Measurements from ENCODE around the gene REEP5.
"Not testable (repeated sequence)": the region's sequence is repeated elsewhere in the genome, so short reads cannot be mapped to it uniquely, and the experiment has no call there.

Gene REEP5

DNA sequence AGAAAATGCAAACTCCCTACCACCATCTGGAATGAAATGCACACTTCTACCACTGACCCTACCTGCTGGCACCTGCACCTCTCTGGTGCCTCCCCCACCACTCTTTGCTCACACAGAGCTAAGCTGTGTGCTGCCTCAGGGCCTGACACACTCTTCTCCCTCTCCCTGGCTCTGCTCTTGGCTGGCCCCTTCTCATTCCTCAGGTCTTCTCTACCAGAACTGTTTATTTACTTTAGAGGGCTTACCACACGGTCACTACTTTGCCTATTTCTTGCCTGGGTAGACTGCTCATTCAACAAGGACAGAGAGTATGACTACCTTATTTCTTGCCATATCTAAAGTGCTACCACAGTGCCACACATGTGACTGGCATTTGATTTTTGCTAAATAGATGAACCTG, 3.3 kb downstream of the REEP5 start:
- Histone ChIP-seq H3K9me3 (ENCODE audit: control insufficient read depth in 1 of 2, low read length in 2 of 2) (no peaks in the 10 kb centered on the region), H3K9ac (ENCODE audit: low read depth in 1 of 2, low read length in 2 of 2) (no peak overlapping the region), H3K36me3 (ENCODE audit: control insufficient read depth in 1 of 2, insufficient read depth in 2 of 2, low read length in 2 of 2) (peaks cover 14 to 17% of the 10 kb centered on the region in 2 donors), H3K27me3 (ENCODE audit: control insufficient read depth in 1 of 2, insufficient read depth in 2 of 2, low read length in 2 of 2) (no peaks in the 10 kb centered on the region), H3K4me1 (ENCODE audit: control insufficient read depth in 1 of 2, insufficient read depth in 2 of 2, low read length in 2 of 2) (peaks cover 33 to 34% of the 10 kb centered on the region in 2 donors), H3K27ac (ENCODE audit: low read depth, low read length) (no peak overlapping the region), H3K4me3 (ENCODE audit: low read depth in 1 of 2, low read length in 2 of 2) (peak overlapping the region in 1 of 2 donors; percentile 0)

DNA sequence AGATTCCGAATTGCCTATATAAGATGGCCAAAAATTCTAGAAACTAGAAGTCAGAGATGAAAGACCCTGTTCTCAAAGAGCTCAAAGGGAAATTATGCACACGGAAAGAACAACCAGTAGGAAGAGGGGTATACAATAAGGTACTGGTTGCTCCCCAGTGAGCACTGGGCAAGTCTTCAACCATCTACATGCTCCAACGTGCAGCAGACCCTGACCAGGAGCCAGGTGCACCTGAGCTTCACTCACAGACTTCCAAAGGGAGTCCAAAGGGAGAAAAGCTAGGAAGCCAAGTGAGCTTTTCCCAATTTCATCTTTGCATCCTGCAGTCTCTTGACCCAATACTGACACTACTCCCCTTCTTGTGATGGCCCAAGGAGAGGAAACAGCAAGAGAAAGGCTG, 3.9 kb downstream of the REEP5 start:
- no peaks in the 10 kb centered on the region for H3K9me3 ChIP-seq (ENCODE audit: control insufficient read depth in 1 of 2, low read length in 2 of 2)
- peaks cover 14 to 18% of the 10 kb centered on the region in 2 donors for H3K36me3 ChIP-seq (ENCODE audit: control insufficient read depth in 1 of 2, insufficient read depth in 2 of 2, low read length in 2 of 2)
- no peak overlapping the region for H3K9ac ChIP-seq (ENCODE audit: low read depth in 1 of 2, low read length in 2 of 2)
- H3K4me1 ChIP-seq (ENCODE audit: control insufficient read depth in 1 of 2, insufficient read depth in 2 of 2, low read length in 2 of 2), result peaks cover 32 to 33% of the 10 kb centered on the region in 2 donors
- H3K4me3 ChIP-seq (ENCODE audit: low read depth in 1 of 2, low read length in 2 of 2), result peak overlapping the region in 1 of 2 donors; percentile 0
- H3K27me3 ChIP-seq (ENCODE audit: control insufficient read depth in 1 of 2, insufficient read depth in 2 of 2, low read length in 2 of 2), result no peaks in the 10 kb centered on the region
- H3K27ac ChIP-seq (ENCODE audit: low read depth, low read length), result no peak overlapping the region

- Histone ChIP-seq H3K4me1 (ENCODE audit: control insufficient read depth in 1 of 2, insufficient read depth in 2 of 2, low read length in 2 of 2) (peaks cover 26 to 29% of the 10 kb centered on the region in 2 donors), H3K36me3 (ENCODE audit: control insufficient read depth in 1 of 2, insufficient read depth in 2 of 2, low read length in 2 of 2) (peaks cover 14 to 18% of the 10 kb centered on the region in 2 donors), H3K4me3 (ENCODE audit: low read depth in 1 of 2, low read length in 2 of 2) (no peak overlapping the region), H3K27me3 (ENCODE audit: control insufficient read depth in 1 of 2, insufficient read depth in 2 of 2, low read length in 2 of 2) (no peaks in the 10 kb centered on the region), H3K9ac (ENCODE audit: low read depth in 1 of 2, low read length in 2 of 2) (no peak overlapping the region), H3K27ac (ENCODE audit: low read depth, low read length) (no peak overlapping the region), H3K9me3 (ENCODE audit: control insufficient read depth in 1 of 2, low read length in 2 of 2) (no peaks in the 10 kb centered on the region)
Measured at GRCh38 chr5:112917453-112917995, 4.5 kb downstream of the REEP5 start.

- H3K36me3 ChIP-seq (ENCODE audit: control insufficient read depth in 1 of 2, insufficient read depth in 2 of 2, low read length in 2 of 2), result peaks cover 15 to 18% of the 10 kb centered on the region in 2 donors
- no peaks in the 10 kb centered on the region for H3K27me3 ChIP-seq (ENCODE audit: control insufficient read depth in 1 of 2, insufficient read depth in 2 of 2, low read length in 2 of 2)
- no peaks in the 10 kb centered on the region for H3K9me3 ChIP-seq (ENCODE audit: control insufficient read depth in 1 of 2, low read length in 2 of 2)
- no peak overlapping the region for H3K4me3 ChIP-seq (ENCODE audit: low read depth in 1 of 2, low read length in 2 of 2)
- no peak overlapping the region for H3K27ac ChIP-seq (ENCODE audit: low read depth, low read length)
- peaks cover 24 to 26% of the 10 kb centered on the region in 2 donors for H3K4me1 ChIP-seq (ENCODE audit: control insufficient read depth in 1 of 2, insufficient read depth in 2 of 2, low read length in 2 of 2)
- H3K9ac ChIP-seq (ENCODE audit: low read depth in 1 of 2, low read length in 2 of 2), result no peak overlapping the region
Measured at GRCh38 chr5:112915831-112916230, 6.2 kb downstream of the REEP5 start.

DNA sequence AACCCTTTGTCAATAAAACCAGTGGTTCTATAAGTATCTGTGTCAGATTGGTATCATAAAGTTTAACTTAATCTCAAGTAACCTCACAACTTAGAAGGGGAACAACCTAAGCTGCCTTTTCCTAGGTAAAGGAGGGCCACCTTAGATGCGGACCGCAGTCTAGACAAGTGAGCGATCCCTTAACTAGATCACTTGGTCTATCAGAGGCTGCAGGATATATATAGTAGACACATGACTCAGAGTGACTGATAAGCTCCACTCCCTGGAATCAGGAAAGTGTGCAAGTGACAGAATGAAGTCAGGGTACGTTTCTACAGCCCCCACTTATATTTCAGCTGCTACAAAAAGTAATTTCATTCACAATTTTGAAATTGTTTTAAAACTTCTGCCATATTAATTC, 7.4 kb downstream of the REEP5 start:
- Histone ChIP-seq H3K36me3 (ENCODE audit: control insufficient read depth in 1 of 2, insufficient read depth in 2 of 2, low read length in 2 of 2) (peaks cover 22 to 27% of the 10 kb centered on the region in 2 donors), H3K27ac (ENCODE audit: low read depth, low read length) (no peak overlapping the region), H3K27me3 (ENCODE audit: control insufficient read depth in 1 of 2, insufficient read depth in 2 of 2, low read length in 2 of 2) (no peaks in the 10 kb centered on the region), H3K4me3 (ENCODE audit: low read depth in 1 of 2, low read length in 2 of 2) (no peak overlapping the region), H3K9ac (ENCODE audit: low read depth in 1 of 2, low read length in 2 of 2) (no peak overlapping the region), H3K4me1 (ENCODE audit: control insufficient read depth in 1 of 2, insufficient read depth in 2 of 2, low read length in 2 of 2) (peaks cover 14 to 16% of the 10 kb centered on the region in 2 donors), H3K9me3 (ENCODE audit: control insufficient read depth in 1 of 2, low read length in 2 of 2) (no peaks in the 10 kb centered on the region)

- Histone ChIP-seq H3K27me3 (ENCODE audit: control insufficient read depth in 1 of 2, insufficient read depth in 2 of 2, low read length in 2 of 2) (no peaks in the 10 kb centered on the region), H3K27ac (ENCODE audit: low read depth, low read length) (no peak overlapping the region), H3K9me3 (ENCODE audit: control insufficient read depth in 1 of 2, low read length in 2 of 2) (no peaks in the 10 kb centered on the region), H3K4me3 (ENCODE audit: low read depth in 1 of 2, low read length in 2 of 2) (no peak overlapping the region), H3K36me3 (ENCODE audit: control insufficient read depth in 1 of 2, insufficient read depth in 2 of 2, low read length in 2 of 2) (peaks cover 22 to 27% of the 10 kb centered on the region in 2 donors), H3K4me1 (ENCODE audit: control insufficient read depth in 1 of 2, insufficient read depth in 2 of 2, low read length in 2 of 2) (peaks cover 0 to 2% of the 10 kb centered on the region in 2 donors), H3K9ac (ENCODE audit: low read depth in 1 of 2, low read length in 2 of 2) (no peak overlapping the region)
Measured at GRCh38 chr5:112910529-112910928, 11.5 kb downstream of the REEP5 start.

GRCh38 chr5:112908854-112909253, 13.2 kb downstream of the REEP5 start:
- Histone ChIP-seq H3K4me3 (ENCODE audit: low read depth in 1 of 2, low read length in 2 of 2) (no peak overlapping the region), H3K36me3 (ENCODE audit: control insufficient read depth in 1 of 2, insufficient read depth in 2 of 2, low read length in 2 of 2) (peaks cover 18 to 27% of the 10 kb centered on the region in 2 donors)

GRCh38 chr5:112907166-112907631, 14.8 kb downstream of the REEP5 start:
- H3K9me3 ChIP-seq (ENCODE audit: control insufficient read depth in 1 of 2, low read length in 2 of 2), result no peaks in the 10 kb centered on the region
- no peak overlapping the region for H3K4me3 ChIP-seq (ENCODE audit: low read depth in 1 of 2, low read length in 2 of 2)
- peaks cover 22 to 31% of the 10 kb centered on the region in 2 donors for H3K36me3 ChIP-seq (ENCODE audit: control insufficient read depth in 1 of 2, insufficient read depth in 2 of 2, low read length in 2 of 2)
- H3K9ac ChIP-seq (ENCODE audit: low read depth in 1 of 2, low read length in 2 of 2), result no peak overlapping the region
- H3K27me3 ChIP-seq (ENCODE audit: control insufficient read depth in 1 of 2, insufficient read depth in 2 of 2, low read length in 2 of 2), result no peaks in the 10 kb centered on the region
- no peaks in the 10 kb centered on the region for H3K4me1 ChIP-seq (ENCODE audit: control insufficient read depth in 1 of 2, insufficient read depth in 2 of 2, low read length in 2 of 2)
- H3K27ac ChIP-seq (ENCODE audit: low read depth, low read length), result no peak overlapping the region

More at GRCh38 chr5:112908854-112909253, 13.2 kb downstream of the REEP5 start:
- Histone ChIP-seq H3K27ac (ENCODE audit: low read depth, low read length) (no peak overlapping the region), H3K27me3 (ENCODE audit: control insufficient read depth in 1 of 2, insufficient read depth in 2 of 2, low read length in 2 of 2) (no peaks in the 10 kb centered on the region), H3K9ac (ENCODE audit: low read depth in 1 of 2, low read length in 2 of 2) (no peak overlapping the region), H3K4me1 (ENCODE audit: control insufficient read depth in 1 of 2, insufficient read depth in 2 of 2, low read length in 2 of 2) (no peaks in the 10 kb centered on the region), H3K9me3 (ENCODE audit: control insufficient read depth in 1 of 2, low read length in 2 of 2) (no peaks in the 10 kb centered on the region)

- Histone ChIP-seq H3K27ac (ENCODE audit: low read depth, low read length) (no peak overlapping the region), H3K27me3 (ENCODE audit: control insufficient read depth in 1 of 2, insufficient read depth in 2 of 2, low read length in 2 of 2) (no peaks in the 10 kb centered on the region), H3K4me1 (ENCODE audit: control insufficient read depth in 1 of 2, insufficient read depth in 2 of 2, low read length in 2 of 2) (no peaks in the 10 kb centered on the region), H3K9ac (ENCODE audit: low read depth in 1 of 2, low read length in 2 of 2) (no peak overlapping the region), H3K36me3 (ENCODE audit: control insufficient read depth in 1 of 2, insufficient read depth in 2 of 2, low read length in 2 of 2) (peaks cover 24 to 34% of the 10 kb centered on the region in 2 donors), H3K4me3 (ENCODE audit: low read depth in 1 of 2, low read length in 2 of 2) (no peak overlapping the region), H3K9me3 (ENCODE audit: control insufficient read depth in 1 of 2, low read length in 2 of 2) (no peaks in the 10 kb centered on the region)
Measured at GRCh38 chr5:112906637-112907036, 15.4 kb downstream of the REEP5 start.

- not testable (repeated sequence) for H3K9me3 ChIP-seq (ENCODE audit: control insufficient read depth in 1 of 2, low read length in 2 of 2); H3K27ac ChIP-seq (ENCODE audit: low read depth, low read length); H3K4me1 ChIP-seq (ENCODE audit: control insufficient read depth in 1 of 2, insufficient read depth in 2 of 2, low read length in 2 of 2); H3K4me3 ChIP-seq (ENCODE audit: low read depth in 1 of 2, low read length in 2 of 2); H3K9ac ChIP-seq (ENCODE audit: low read depth in 1 of 2, low read length in 2 of 2); H3K27me3 ChIP-seq (ENCODE audit: control insufficient read depth in 1 of 2, insufficient read depth in 2 of 2, low read length in 2 of 2)
- peaks cover 23 to 29% of the 10 kb centered on the region in 2 donors for H3K36me3 ChIP-seq (ENCODE audit: control insufficient read depth in 1 of 2, insufficient read depth in 2 of 2, low read length in 2 of 2)
Measured at GRCh38 chr5:112904996-112905395, 17.0 kb downstream of the REEP5 start.

Measured in duodenal mucosa (tissue), 2 donors.